HG03064 (cell line): ENCODE results near the gene LRRFIP2.

ENCODE experiments used
- ATAC-seq: cut with Tn5 transposase; IDR thresholded peaks from one replicate; pipeline ENCODE4 v1.9.1; 2021; ENCODE audit warnings: low read depth; ENCODE audit not compliant: unreplicated experiment

LRRFIP2 gene

GRCh38 chr3:37031096-37031682, 143.2 kb downstream of the LRRFIP2 start:
- no peak for ATAC-seq

- no peak for ATAC-seq
Measured at GRCh38 chr3:37030588-37030987, 143.8 kb downstream of the LRRFIP2 start.

- ATAC-seq, result no peak
Measured at GRCh38 chr3:37029516-37030163, 144.7 kb downstream of the LRRFIP2 start.

- no peak for ATAC-seq
Measured at GRCh38 chr3:37029111-37029510, 145.3 kb downstream of the LRRFIP2 start.

GRCh38 chr3:37028329-37028728, 146.1 kb downstream of the LRRFIP2 start:
- no peak for ATAC-seq

- ATAC-seq, result no peak
Measured at GRCh38 chr3:37026851-37027250, 147.5 kb downstream of the LRRFIP2 start.

- no peak for ATAC-seq
Measured at GRCh38 chr3:37025561-37026335, 148.6 kb downstream of the LRRFIP2 start.

- ATAC-seq, result no peak
Measured at GRCh38 chr3:37024820-37025405, 149.5 kb downstream of the LRRFIP2 start.

GRCh38 chr3:37024092-37024491, 150.3 kb downstream of the LRRFIP2 start:
- no peak for ATAC-seq

- no peak for ATAC-seq
Measured at GRCh38 chr3:37017683-37018082, 156.7 kb downstream of the LRRFIP2 start.

GRCh38 chr3:37016903-37017302, 157.5 kb downstream of the LRRFIP2 start:
- no peak for ATAC-seq

GRCh38 chr3:37015642-37016041, 158.7 kb downstream of the LRRFIP2 start:
- ATAC-seq, result no peak

GRCh38 chr3:37014620-37015019, 159.8 kb downstream of the LRRFIP2 start:
- no peak for ATAC-seq
